CD4-positive, alpha-beta T cell treated with Interleukin-2 at 100 ng/mL for 4 hours (primary cell): Measurements from ENCODE around the gene TLNRD1.
A peak's percentile ranks its signal among the peaks of the same experiment; 100 is the strongest.
"Not testable (repeated sequence)": the region's sequence is repeated elsewhere in the genome, so short reads cannot be mapped to it uniquely, and the experiment has no call there.

Source experiments
- DNase-seq: peaks from one replicate; pipeline ENCODE4 v3.0.0-alpha.2; 2020; ENCODE audit warnings: low spot score

TLNRD1 gene

GRCh38 chr15:81000624-81001151 is at the start of gene TLNRD1:
TSS of gene TLNRD1 (plus strand) at chr15:81000923. CDS start at chr15:81002272, 1,349 bp downstream.
- peak; percentile 88 for DNase-seq

DNA sequence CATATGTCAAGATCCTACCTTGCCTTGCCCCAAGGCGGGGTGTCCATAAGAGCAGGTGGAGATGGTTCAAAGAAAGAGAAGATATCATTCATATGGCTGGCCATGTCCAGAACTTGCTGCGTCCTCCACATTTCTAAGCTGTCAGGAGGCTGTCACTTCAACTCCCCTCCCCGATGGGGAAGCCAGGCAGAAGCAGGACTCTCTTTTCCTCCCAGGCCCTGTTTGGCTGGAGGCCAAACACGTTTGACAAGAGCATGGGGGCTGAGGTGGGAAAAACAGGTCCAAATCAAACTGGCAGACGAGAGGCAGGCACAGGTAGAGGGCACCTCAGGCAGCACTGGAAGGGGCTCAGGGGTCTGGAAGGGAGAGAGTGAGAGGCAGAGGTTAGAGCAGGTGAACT is 48.8 kb upstream of the TLNRD1 start:
- DNase-seq, result no peak

DNA sequence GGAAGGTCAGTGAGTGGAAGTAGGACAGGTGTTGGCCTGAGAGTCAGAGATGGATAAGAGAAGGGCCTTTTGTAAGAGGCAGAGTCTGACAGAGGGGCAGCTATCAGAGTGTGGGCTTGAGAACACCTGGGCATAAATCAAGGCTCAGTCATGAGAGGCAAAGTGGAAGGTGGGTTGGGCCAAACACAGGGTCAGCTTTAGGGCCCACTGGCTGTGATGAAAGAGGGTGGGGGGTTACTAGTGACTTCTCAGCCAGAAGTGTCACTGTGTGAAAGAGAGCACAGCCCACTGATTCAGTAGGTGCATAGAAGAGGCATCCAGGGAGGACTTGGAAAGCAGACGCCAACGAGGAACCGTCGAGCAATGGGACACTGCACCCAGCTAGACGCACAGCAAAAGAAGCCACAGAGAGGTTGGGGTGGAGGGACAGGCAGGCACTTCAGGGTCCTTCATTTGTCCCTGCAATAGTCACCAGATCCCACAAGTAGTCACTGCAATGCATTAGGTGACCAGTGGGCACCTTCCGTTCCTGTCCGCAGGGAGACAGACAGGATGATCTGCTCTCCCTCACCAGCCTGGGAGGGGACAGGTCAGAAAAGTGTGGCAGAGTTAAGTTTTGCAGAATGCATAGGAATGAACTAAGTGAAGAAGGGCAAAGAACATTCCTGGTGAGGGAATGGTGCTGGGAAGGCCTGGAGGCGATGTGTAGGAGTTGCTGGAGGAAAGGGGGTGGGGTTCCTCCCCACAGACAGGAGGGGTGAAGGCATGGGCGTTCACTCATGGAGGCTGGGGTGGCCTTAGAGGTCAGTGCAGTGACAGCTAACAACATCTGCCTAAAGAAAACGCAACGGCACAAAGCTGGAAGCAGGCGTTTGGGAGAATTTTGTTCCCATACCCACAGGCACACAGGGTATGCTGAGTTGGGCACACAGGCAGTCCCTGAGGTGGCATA is 47.4 kb upstream of the TLNRD1 start:
- DNase-seq, result no peak

DNA sequence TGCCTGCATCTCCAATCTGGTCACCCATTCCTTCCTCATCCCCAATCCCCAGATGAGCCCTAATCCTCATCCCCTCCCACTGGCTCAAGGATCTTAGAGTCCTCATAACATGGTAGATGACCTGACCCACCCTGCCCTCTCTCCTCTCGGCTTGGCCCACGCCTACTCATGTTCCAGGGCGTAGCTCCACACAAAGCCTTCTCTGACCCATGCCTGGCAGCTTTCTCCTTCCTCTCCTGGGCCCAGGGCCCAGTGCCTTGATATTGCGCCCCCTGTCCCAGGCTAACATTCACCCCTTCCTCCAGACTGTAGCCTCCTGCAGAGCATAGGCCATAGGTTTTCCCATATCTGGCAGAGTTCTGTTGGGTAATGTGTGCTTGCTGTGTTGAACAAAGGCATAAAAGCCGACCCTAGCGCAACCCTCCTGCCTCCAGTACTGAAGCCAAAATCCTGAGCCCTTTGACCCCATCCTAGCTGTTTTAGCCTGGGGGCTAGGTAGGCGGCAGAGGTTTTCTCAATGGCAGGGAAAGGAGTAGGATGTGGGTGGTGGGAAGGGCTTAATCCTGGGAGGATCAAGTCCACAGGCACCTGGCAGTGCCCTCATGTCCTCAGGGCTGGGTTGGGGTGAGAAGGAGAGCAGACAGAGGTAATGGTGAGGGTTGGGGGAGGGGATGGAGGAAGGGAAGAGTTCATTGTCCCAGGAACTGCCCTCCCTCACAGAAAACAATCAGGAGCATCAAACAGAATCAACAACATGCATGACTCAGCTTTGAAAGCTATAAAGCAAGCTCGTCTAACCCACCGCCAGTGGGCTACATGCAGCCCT is 46.6 kb upstream of the TLNRD1 start:
- DNase-seq, result no peak

- DNase-seq, result peak; percentile 56
Observed at GRCh38 chr15:80955571-80956452, 44.9 kb upstream of the TLNRD1 start.

DNA sequence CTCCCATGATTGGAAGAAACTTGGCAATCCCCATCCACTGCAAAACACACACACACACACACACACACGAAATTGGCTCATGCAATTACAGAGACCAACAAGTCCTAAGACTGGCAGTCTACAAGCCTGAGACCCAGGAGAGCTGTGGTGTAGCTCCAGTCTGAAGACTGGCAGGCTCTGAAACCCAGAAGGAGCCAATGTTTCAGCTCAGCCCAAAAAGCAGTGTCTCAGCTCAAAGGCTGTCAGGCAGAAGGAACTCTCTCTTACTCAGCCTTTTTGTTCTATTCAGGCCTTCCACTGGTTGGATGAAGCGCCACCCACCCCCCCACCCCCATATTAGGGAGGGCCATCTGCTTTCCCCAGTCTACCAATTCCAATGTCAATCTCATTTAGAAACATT is 43.2 kb upstream of the TLNRD1 start:
- no peak for DNase-seq

DNA sequence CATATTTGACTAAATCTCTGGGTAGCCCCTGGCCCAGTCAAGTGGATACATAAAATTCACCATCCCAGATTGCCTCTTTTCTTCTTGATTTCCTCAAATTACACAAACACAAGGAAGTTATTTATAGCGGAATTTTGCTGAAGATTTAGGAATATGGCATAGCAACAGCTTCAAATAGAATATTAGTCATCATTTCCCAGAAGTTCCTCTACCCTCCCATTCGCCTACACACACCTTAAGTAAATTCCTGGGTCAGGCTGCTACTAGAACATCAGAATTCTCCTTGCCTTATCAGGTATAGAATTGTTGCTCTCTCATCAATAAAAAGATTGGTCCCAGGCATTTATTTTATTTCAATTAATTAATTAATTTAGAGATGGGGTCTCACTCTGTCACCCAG is 42.7 kb upstream of the TLNRD1 start:
- no peak for DNase-seq

DNA sequence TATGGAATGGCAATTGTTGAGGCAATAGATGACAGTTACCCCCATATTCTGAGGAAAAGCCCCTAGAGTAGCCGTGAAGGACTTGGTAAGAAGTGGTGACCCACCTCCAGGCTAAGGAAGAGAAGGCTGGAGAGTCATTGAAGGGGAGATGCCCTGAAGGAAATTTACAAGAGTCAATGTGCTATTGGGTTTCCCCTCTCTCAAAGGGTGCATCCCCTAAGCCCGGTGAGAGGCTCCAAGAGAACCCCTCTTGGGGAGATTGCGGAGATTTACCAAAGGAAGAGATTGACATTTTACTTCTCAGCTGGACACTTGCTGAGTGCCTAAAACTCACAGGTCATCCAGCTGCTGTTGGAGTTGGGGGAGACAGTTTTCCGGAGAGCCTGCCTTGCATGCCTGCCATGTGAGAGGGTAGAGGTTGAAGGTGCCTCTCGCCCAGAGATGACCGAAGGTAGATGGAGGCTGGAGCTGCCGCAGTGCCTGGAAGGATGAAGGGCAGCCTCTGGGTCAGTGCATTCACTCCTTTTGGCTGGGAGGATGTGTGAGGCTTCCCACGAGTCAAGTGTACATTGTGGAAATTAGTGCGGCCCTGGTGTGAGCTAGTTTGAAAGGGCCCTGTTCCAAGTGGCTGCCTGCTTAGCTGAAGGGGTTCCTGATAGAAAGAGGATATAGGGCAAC is 41.8 kb upstream of the TLNRD1 start:
- DNase-seq, result no peak

DNA sequence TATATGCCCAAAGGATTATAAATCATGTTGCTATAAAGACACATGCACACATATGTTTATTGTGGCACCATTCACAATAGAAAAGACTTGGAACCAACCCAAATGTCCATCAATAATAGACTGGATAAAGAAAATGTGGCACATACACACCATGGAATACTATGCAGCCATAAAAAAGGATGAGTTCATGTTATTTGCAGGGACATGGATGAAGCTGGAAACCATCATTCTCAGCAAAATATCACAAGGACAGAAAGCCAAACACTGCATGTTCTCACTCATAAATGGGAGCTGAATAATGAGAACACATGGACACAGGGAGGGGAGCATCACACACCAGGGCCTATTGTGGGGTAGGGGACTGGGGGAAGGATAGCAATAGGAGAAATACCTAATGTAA is 35.3 kb upstream of the TLNRD1 start:
- DNase-seq, result not testable (repeated sequence)

GRCh38 chr15:80966431-80967197 is 34.1 kb upstream of the TLNRD1 start:
- DNase-seq, result no peak

GRCh38 chr15:80967451-80967850 is 33.3 kb upstream of the TLNRD1 start:
- DNase-seq, result no peak

GRCh38 chr15:80967991-80968510 is 32.7 kb upstream of the TLNRD1 start:
- DNase-seq, result no peak

- no peak for DNase-seq
Observed at GRCh38 chr15:80969316-80969715, 31.4 kb upstream of the TLNRD1 start.

DNA sequence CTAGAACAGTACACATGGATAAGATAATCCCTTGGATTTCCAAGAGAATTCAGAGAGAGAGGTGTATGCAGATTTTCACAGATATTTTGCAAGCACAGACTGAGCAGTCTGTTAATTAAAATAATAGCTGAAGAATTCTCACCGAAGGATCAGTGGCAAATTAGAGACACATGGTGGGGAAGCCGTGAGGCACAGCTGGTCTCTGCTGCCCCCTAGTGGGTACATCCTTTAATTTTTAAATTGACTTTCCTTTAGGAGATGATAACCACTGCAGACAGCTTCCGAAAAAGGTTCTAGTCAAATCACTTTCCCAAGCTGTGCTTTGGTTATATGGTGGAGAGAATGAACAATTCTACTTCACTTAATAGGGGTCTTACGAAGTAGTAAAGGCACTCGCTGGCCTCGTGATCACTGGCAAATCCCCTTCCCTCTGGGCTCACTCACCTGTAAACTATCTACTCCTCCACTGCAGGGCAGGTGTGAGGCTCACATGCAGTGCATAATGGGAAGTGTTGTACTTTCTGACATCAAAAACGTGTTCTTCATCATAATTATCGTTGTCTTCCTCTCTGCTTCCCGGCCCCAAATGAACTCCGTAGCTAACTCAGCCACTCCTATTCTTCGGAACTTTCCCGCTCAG is 30.6 kb upstream of the TLNRD1 start:
- DNase-seq, result peak; percentile 75

DNA sequence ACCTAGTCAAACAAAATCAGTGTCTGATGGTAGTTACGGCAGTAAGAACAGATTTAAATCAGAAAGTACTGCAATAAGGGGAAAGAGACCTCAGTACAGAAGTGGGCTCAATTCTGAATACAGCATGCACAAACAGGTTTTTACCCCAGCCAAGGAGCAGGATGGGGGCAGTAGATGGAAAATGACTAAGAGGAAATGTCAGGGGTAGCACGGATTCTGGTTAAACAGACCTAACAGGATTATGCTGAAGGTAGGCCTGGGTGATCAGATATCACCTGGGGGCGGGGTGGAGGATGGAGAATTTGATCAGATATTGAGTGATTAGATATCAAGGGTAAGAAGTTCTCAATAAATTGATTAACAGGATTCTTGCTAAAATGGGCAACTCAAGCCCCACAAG is 30.1 kb upstream of the TLNRD1 start:
- no peak for DNase-seq

DNA sequence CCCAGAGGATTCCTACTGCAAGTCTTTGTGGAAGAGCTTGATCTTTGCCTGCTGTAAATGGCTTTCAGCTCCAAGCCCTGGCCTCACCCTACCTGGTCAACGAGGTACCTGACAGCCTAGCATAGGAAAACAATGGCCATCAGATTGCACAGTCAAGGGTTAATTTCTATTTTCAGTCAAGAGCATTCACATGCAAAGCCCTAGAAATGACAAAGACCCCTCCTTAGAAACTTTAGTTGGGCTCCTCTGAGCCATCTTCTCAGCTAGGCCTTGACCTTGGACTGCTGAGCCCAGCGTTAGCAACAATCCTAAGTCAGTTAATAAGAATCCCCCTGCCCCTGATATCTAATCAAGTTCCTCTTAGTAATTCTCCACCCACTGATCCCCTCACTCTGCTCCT is 29.6 kb upstream of the TLNRD1 start:
- DNase-seq, result no peak

GRCh38 chr15:80972276-80972675 is 28.4 kb upstream of the TLNRD1 start:
- no peak for DNase-seq

- no peak for DNase-seq
Observed at GRCh38 chr15:80974914-80975313, 25.8 kb upstream of the TLNRD1 start.

GRCh38 chr15:80976851-80977250 is 23.9 kb upstream of the TLNRD1 start:
- DNase-seq, result no peak

DNA sequence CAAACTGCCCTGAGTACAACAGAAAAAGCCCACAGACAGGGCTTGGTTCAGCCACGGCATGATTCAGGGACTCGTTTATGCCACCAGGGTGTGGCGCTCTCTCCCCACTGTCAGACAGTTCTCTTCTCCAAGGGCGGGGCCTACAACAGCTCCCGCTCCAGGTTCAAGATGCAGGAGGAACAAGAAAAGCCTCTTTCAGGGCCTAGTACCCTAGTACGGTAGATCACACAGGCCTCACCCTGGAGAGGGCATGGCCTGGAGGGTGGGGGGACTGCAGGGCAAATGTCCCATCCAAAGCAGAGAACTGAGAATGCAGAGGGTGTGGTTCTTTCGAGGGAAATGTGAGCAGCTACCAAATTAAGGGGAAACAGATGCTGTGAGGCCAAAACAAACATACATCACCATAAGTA is 23.1 kb upstream of the TLNRD1 start:
- DNase-seq, result peak; percentile 39
